HG02588 (cell line): ENCODE measurements around the gene CROCC.
A peak's percentile ranks its signal among the peaks of the same experiment; 100 is the strongest.

ENCODE experiments used
- ATAC-seq: cut with Tn5 transposase; IDR thresholded peaks from one replicate; pipeline ENCODE4 v1.9.1; 2021; ENCODE audit warnings: mild to moderate bottlenecking, moderate library complexity; ENCODE audit not compliant: unreplicated experiment

Gene CROCC

DNA sequence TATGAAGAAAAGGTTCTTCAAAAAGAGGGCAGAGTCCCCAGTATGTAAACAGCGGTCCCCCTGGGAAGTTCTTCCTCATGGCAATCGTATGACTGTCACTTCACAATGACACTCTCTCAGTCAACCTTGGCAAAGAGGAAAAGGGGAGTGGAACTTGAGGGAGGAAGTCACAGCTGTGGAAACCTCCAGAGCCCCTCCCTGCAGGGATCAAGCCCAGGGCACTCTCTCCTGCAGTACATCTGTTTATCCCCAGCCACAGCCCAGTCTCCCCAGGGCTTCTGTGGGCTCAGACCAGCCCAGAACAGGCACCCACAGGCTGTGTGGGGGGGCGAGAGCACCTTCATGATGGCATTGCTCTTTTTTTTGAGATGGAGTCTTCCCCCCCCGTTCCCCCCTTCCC, 88.0 kb downstream of the CROCC start:
- ATAC-seq, result no peak

GRCh38 chr1:17011092-17011438, 89.3 kb downstream of the CROCC start:
- ATAC-seq, result peak; percentile 5

DNA sequence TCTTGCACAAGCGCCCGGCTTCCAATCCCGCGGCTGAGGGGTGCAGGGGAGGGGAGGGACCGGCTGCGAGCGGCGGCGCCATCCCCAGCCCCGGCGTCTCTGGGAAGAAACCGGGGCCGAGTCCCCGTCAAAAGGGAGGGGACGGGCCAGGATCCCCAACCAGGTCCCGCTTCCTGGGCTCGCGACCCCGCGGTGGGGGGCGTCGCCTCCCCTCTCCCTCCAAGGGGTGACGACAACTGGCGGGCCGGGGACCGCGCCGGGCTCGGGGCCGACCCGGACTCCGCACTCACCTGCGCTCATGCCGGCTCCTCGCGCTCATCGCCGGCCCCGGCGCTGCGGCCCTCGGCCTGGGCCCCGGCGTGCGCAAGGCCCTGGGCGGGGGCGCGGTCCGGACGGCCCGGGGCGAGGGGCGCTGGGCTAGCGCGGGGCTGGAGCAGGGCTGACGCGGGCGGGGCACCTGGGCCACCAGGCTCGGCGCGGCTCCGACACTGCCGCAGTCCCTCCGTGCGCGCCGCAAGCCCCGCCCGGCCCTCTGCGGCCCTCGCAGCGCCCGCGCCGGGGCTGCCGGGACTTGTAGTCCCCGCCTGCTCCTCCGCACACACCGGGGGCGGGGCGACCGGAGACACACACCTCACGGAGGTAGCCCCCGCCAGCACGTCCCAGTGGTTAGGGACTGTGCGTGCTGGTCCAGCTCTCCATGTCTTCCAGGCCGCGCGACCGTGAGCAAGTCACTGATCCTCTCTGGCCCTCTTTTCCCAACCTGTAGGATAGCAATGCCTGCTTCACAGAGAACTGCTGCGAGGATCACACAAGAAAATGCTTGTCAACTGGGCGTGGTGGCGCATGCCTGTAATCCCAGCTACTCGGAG, 89.9 kb downstream of the CROCC start, which contains the start of gene ATP13A2:
TSS of gene ATP13A2 (minus strand) at position 490 of the 869 bp plus-strand sequence. CDS start at position 300, 190 bp downstream.
- peak; percentile 84 for ATAC-seq

- ATAC-seq, result no peak
Observed at GRCh38 chr1:17012775-17013490, 91.2 kb downstream of the CROCC start.

- ATAC-seq, result no peak
Observed at GRCh38 chr1:17013491-17014320, 92.0 kb downstream of the CROCC start.

- ATAC-seq, result no peak
Observed at GRCh38 chr1:17014671-17015567, 93.2 kb downstream of the CROCC start.

GRCh38 chr1:17016317-17016661, 94.6 kb downstream of the CROCC start:
- ATAC-seq, result no peak

DNA sequence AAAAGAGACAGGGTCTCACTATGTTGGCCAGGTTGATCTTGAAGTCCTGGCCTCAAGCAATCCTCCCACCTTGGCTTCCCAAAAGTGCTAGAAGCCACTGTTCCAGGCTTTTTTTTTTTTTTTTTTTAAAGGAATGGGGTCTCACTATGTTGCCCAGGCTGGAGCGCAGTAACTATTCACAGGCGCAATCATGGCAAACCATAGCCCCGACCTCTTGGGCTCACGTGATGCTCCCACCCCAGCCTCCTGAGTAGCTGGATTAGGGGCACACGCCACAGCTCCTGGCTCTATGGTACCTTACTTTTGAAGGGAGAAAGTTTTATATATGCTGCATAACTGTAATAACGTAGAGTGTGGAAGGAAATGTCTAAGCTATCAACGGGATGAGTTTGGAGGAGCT, 95.7 kb downstream of the CROCC start:
- no peak for ATAC-seq

- no peak for ATAC-seq
Observed at GRCh38 chr1:17018849-17019248, 97.1 kb downstream of the CROCC start.

DNA sequence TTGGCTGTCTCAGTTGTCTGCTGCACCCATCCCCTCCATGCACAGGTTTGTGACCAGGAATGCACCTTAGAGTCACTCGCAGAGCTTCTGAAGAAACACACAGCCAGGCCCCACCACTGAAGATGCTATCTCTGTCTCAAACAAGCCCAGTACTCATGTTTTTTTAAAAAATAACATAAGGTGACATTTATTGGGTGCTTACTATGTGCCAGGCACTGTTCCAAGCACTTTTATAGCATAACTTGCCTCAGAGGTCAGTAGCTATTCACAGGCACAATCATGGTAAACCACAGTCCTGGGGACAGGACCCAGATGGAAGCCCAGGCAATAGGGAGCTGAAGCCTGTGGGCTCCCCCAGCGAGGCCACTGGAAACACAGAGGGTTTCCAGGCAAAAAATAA, 98.8 kb downstream of the CROCC start:
- ATAC-seq, result no peak

GRCh38 chr1:17021896-17022295, 100.2 kb downstream of the CROCC start:
- no peak for ATAC-seq
